ENCODE results near the gene TSPAN13.

GRCh38 chr7:16803125-16803524 is 49.6 kb downstream of the TSPAN13 start:
- TF ChIP-seq, protein P1, sequence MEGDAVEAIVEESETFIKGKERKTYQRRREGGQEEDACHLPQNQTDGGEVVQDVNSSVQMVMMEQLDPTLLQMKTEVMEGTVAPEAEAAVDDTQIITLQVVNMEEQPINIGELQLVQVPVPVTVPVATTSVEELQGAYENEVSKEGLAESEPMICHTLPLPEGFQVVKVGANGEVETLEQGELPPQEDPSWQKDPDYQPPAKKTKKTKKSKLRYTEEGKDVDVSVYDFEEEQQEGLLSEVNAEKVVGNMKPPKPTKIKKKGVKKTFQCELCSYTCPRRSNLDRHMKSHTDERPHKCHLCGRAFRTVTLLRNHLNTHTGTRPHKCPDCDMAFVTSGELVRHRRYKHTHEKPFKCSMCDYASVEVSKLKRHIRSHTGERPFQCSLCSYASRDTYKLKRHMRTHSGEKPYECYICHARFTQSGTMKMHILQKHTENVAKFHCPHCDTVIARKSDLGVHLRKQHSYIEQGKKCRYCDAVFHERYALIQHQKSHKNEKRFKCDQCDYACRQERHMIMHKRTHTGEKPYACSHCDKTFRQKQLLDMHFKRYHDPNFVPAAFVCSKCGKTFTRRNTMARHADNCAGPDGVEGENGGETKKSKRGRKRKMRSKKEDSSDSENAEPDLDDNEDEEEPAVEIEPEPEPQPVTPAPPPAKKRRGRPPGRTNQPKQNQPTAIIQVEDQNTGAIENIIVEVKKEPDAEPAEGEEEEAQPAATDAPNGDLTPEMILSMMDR (IDR thresholded peaks at IDR 0.05; ENCODE audit: low read depth, low read length) = no peak
- no peak for TF ChIP-seq EZH2phosphoT487 (IDR thresholded peaks at IDR 0.05; ENCODE audit: low read depth)

All from OCI-LY3 (cell line).